ENCODE measurements around the gene CDHR5.

CDHR5 gene

GRCh38 chr11:623349-623869 is 1.3 kb downstream of the CDHR5 start:
- no peak for DNase-seq (ENCODE audit: low read depth)

GRCh38 chr11:621838-622237 is 2.9 kb downstream of the CDHR5 start:
- DNase-seq (ENCODE audit: low read depth): no peak

GRCh38 chr11:620935-621814 is 3.6 kb downstream of the CDHR5 start:
- no peak for DNase-seq (ENCODE audit: low read depth)

GRCh38 chr11:620201-620600 is 4.6 kb downstream of the CDHR5 start:
- no peak for DNase-seq (ENCODE audit: low read depth)

GRCh38 chr11:619628-620050 is 5.1 kb downstream of the CDHR5 start:
- no peak for DNase-seq (ENCODE audit: low read depth)

- DNase-seq (ENCODE audit: low read depth): no peak
These were observed 5.7 kb downstream of the CDHR5 start for GRCh38 chr11:618856-619627.

DNA sequence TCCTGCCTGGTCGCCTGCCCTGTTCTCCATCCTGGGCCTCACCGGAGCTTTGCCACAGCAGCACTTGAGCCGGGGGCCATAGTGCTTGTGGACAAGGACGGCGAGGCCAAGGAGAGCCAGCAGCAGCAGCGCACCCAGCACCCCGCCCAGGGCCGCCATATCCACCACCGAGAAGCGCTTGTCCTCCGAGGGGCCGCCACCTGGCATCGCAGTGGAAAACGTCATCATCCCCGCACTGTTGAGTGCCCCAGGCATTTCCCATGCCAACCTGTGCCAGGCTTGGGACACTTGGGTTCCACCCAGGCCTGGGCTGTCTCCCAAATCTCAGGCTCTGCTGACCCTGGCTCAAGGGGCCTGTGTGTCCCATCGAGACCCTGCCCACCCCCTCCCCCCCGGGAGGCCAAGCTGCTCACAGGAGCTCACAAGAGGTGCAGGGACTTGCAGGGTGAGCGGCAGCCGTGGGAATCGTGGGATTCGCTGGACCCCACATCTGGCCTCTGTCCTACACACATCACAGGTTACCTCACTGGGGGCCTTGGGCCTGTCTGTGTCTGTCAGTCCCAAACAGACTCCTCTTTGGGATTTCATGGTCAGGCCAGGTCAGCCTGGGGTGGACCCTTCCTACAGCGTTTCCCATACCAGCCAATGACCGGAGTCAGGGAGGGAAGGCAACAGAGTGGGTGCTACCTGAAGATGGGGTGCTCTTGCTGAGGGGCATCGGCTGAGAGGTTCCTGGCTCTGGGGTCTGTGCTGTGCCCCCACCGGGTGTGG is 6.7 kb downstream of the CDHR5 start:
- DNase-seq (ENCODE audit: low read depth): no peak

GRCh38 chr11:617199-617911 is 7.4 kb downstream of the CDHR5 start:
- no peak for DNase-seq (ENCODE audit: low read depth)

- no peak for DNase-seq (ENCODE audit: low read depth)
These were observed 8.2 kb downstream of the CDHR5 start for GRCh38 chr11:616320-617198.

GRCh38 chr11:615504-616319 is 9.0 kb downstream of the CDHR5 start, which contains the start of gene IRF7:
Gene IRF7, minus strand, starts transcription at chr11:615950. Its CDS starts 586 bp downstream, at chr11:615364.
- peak; percentile 44 for DNase-seq (ENCODE audit: low read depth)

DNA sequence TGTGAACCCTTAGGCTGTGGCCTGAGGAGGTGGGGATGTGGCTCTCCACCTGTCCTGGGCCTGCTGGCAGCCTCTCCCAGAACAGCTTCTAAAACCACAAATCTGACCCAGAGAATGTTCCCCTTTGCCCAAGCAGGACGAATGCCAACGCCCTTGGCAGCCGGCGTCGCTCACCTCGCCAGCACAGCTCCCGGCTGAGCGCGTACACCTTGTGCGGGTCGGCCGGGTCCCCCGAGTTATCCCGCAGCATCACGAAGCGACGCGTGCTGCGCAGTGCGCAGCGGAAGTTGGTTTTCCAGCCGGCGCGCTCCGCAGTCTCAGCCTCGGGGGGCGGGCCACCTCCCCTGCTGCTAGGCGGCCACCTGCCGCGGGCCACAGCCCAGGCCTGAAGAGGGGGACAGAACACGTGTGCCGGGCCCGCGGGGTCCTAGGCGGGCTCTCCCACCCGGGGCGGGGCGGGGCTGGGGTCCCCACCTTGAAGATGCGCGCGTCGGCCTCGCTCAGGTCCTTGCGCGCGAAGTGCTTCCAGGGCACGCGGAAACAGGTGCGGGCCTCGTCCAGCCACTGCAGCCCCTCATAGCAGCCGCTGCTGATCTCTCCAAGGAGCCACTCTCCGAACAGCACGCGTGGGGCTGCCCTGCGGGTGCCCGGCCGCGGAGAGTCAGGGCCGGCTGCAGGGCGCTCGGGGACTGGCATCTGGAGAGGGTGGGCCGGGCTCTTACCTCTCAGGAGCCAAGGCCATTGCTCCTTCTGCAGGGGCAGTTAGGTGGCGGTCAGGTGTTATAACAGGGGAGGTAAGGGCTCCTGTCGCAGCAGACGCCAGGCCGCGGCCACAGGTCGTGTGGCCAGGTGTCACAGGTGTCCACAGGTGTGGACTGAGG is 9.9 kb downstream of the CDHR5 start:
- DNase-seq (ENCODE audit: low read depth): no peak

DNA sequence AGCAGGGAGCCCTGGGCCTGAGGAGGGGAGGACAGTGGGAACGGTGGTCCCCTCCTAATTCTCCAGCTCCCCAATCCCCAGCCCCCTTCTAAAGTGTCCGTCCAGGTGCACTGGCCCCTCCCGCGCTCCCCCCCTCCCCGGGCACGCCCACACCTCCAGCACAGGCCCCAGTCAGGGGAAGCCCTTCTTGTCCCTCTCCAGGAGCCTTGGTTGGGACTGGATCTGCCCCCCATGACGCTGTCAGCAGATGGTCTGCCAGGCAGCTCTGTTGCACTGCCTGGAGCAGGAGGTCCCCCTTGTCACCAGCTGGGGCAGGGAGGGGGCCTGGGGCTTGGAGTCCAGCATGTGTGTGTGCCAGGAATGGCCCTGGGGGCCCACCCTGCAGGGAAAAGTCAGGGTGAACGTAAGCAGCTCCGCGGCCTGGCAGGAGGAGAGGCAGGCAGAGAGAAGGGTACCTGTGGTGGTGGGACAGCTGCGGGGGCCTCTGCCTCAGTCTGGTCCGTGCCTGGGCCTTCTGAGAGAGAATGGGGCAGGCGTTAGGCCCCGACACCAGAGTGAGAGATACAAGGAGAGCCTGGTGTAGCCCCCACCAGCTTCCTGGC is 10.6 kb downstream of the CDHR5 start:
- DNase-seq (ENCODE audit: low read depth): no peak

DNA sequence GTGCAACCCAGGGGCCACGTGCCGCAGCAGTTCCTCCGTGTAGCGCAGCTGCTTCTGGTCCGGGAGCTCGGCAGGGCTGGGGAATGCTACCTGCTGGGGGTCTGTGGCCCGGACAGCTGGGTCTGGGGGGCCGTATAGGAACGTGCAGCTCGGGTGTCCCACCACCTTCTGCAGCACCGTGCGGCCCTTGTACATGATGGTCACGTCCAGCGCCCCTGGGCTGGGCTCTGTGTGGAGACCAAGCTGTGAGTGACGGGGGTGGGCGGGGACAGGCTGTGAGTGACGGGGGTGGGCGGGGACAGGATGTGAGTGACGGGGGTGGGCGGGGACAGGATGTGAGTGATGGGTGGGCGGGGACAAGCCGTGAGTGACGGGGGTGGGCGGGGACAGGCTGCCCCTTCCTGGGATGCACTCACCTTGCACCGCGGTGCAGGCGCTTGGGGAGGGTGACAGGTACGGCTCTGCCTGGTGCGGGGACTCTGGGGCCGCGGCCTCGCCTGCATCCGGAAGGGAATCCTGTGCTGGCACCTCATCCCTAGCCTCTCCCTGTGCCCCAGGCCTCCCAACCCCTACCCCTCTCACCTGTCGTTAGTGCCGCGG is 11.3 kb downstream of the CDHR5 start:
- no peak for DNase-seq (ENCODE audit: low read depth)

DNA sequence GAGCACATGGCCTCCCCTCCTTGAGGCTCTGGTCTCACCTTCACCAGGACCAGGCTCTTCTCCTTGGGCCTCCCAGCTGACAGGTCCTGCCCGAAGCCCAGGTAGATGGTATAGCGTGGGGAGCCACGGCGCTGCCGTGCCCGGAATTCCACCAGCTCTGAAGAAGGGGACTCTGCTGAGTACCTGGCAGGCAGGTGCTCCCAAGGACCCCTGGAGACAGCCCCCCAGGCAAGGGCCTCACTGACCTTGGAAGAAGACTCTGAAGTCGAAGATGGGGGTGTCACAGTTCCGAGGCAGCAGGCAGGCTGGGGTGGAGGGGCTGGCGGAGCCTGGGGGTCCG is 11.8 kb downstream of the CDHR5 start:
- DNase-seq (ENCODE audit: low read depth): no peak

DNA sequence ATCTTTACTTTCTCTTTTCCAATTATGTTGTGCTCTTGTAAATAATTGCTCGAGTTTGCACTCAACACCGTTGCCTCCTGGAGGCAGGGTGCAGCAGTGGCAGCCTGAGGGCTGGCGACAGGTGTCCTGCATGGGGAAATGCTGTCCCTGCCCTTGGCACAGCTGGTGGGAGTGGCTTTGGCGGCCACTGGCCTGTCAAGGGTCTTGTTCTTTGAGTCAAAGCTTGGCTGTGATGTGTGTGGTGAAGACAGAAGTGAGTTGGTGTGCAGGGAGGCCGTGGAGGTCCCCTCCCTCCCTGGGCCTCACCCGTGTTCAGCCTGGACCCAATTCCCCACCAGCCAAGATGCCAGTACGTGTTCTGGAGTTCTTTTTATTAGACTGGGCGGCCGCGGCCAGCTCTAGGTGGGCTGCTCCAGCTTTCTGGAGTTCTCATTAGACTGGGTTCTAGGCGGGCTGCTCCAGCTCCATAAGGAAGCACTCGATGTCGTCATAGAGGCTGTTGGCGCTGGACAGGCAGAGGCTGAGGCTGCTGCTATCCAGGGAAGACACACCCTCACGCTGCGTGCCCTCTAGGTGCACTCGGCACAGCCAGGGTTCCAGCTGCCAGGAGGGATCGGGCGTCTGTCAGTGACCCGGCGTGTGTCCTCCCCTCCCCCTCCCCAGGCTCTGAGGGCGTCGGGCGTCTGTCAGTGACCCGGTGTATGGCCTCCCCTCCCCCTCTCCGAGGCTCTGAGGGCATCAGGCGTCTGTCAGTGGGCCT is 12.4 kb downstream of the CDHR5 start:
- DNase-seq (ENCODE audit: low read depth): no peak

DNA sequence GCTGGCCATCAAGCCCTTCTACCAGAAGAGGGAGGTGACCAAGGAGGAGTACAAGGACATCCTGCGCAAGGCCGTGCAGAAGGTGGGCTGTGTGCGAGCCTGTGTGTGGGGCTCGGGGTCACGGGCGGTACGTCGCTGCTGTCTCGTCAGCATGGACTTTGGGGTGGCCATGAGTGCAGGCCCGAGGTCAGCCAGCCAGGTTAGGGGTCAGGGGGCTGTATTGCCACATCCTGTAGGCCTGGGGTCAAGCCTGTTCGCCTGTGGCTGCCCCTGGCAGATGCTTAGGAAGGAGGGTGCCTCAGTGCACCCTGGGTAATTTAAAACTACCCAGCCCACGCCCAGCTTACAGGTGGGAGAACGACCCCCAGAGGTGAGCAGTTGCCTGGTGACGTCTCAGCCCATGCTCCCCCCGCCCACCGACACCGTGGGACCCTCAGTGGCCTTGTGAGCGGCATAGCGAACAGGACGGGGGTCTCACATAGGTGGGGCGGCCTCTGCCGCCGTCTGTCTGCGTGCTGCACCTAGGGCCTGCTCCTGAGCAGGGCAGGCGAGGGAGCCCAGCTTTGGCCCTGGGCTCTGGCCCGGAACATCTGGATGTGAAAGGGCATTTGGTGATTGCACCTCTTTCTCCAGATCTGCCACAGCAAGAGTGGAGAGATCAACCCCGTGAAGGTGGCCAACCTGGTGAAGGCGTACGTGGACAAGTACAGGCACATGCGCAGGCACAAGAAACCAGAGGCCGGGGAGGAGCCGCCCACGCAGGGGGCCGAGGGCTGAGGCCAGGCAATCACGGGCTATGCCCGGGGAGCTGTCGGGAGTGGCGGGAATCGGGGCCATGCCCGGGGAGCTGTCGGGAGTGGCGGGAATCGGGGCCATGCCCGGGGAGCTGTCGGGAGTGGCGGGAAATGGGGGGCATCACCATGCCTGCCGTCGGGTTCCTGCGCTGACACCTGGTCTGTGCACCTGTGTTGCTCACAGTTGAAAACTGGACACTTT is 13.5 kb downstream of the CDHR5 start:
- DNase-seq (ENCODE audit: low read depth): no peak
